Right lobe of liver (tissue), 6 donors: ENCODE results near the gene WTAP. TPM values are rescaled to one million over a fixed set of nuclear protein-coding genes. Genes with fewer than 3 reads are reported as not detected.
"Not testable (repeated sequence)": the region's sequence is repeated elsewhere in the genome, so short reads cannot be mapped to it uniquely, and the experiment has no call there.

ENCODE experiments used
- ATAC-seq, 4 donors: fragments of 200-7000 bp; cut with Tn5 transposase; one replicate each; pipeline ENCODE4 v1.9.1; 2020; ENCODE audit warnings: mild to moderate bottlenecking in 4 of 4, moderate library complexity in 4 of 4
- DNase-seq, 3 donors: peaks; one replicate each; pipeline ENCODE4 v3.0.0-alpha.2; 2020
- H3K27ac ChIP-seq, 3 donors: fragments of 200-600 bp; one replicate each; pipeline ENCODE4 v1.8.0; 2022
- H3K27me3 ChIP-seq, 2 donors: fragments of 200-600 bp; one replicate each; pipeline ENCODE4 v1.8.0; 2022
- H3K36me3 ChIP-seq, 4 donors: fragments of 200-600 bp; sonication (generic) in 1 of 4; one replicate each; pipeline versions ENCODE4 v1.5.1 to v1.8.0; 2017 to 2022; ENCODE audit warnings: control low read depth in 1 of 4
- H3K4me1 ChIP-seq, 4 donors: fragments of 200-600 bp; sonication (generic) in 1 of 4; one replicate each; pipeline versions ENCODE4 v1.5.1 to v1.8.0; 2017 to 2022; ENCODE audit warnings: control low read depth in 1 of 4
- H3K4me3 ChIP-seq, 3 donors: fragments of 200-600 bp; one replicate each; pipeline ENCODE4 v1.8.0; 2022
- H3K9me3 ChIP-seq, 4 donors: fragments of 200-600 bp; sonication (generic) in 1 of 4; one replicate each; pipeline versions ENCODE4 v1.5.1 to v1.8.0; 2017 to 2022; ENCODE audit warnings: control low read depth in 1 of 4
- POLR2A ChIP-seq: fragments of 450-650 bp; IDR thresholded peaks from one replicate; pipeline ENCODE4 v1.6.1; 2017; ENCODE audit warnings: antibody characterized with exemption, mild to moderate bottlenecking
- WGBS: methylation state at CpG from one replicate; pipeline ENCODE4 v1.1.6; 2018; ENCODE audit warnings: low coverage, low lambda C conversion rate; ENCODE audit not compliant: insufficient coverage; ENCODE audit errors: missing lambda C conversion rate; 5-methylcytosine and 5-hydroxymethylcytosine counted together
- intact Hi-C, 2 donors: fragments of 100-400 bp; cut with DNase I; formaldehyde crosslinking; loops; one replicate each; pipeline versions ENCODE4 v1.11.2 to v1.14.1; 2022
- total RNA-seq, 6 experiments: library from RNA; depleted of rRNA in 2 of 6; stranded (reverse); fragments of >200 nt in 2 of 6; fragmentation: NEBNext Ultra II Directional in 3 of 6; extraction: Animal tissue kit (Norgen Biotek cat#: 25700) in 3 of 6; gene quantifications; one replicate each; pipeline versions ENCODE4 v1.1.0 to v1.2.4, GENCODE V29; 2016 to 2023
- TF ChIP-seq, protein P1 (sequence below), 4 donors: fragments of 200-600 bp in 3 of 4; fragments of 450-650 bp in 1 of 4; IDR thresholded peaks; one replicate each; pipeline versions ENCODE4 v1.5.1 to v1.8.0; 2016 to 2022; ENCODE audit warnings: antibody characterized with exemption in 4 of 4, mild to moderate bottlenecking in 2 of 4
- donor health status: DM: no; HTN: yes; CAD: no.
- donor health status: DM: no; HTN: no; CAD: no.
- donor health status: DM: no; HTN: no; CAD: no.
- donor health status: DM: no; HTN: yes; CAD: no.
- donor health status: DM: no; HTN: yes; CAD: no.

WTAP gene
- total RNA-seq, 6 experiments from 2014 or later: 21.1 to 64.3 (median 37.6) TPM

GRCh38 chr6:159790149-159790955 is 63.0 kb downstream of the WTAP start, which contains the start of gene MRPL18:
TSS of gene MRPL18 (plus strand) at chr6:159790467. CDS start at chr6:159790588, 121 bp downstream.
- TF ChIP-seq POLR2A: peak; percentile 82
- TF ChIP-seq, protein P1, sequence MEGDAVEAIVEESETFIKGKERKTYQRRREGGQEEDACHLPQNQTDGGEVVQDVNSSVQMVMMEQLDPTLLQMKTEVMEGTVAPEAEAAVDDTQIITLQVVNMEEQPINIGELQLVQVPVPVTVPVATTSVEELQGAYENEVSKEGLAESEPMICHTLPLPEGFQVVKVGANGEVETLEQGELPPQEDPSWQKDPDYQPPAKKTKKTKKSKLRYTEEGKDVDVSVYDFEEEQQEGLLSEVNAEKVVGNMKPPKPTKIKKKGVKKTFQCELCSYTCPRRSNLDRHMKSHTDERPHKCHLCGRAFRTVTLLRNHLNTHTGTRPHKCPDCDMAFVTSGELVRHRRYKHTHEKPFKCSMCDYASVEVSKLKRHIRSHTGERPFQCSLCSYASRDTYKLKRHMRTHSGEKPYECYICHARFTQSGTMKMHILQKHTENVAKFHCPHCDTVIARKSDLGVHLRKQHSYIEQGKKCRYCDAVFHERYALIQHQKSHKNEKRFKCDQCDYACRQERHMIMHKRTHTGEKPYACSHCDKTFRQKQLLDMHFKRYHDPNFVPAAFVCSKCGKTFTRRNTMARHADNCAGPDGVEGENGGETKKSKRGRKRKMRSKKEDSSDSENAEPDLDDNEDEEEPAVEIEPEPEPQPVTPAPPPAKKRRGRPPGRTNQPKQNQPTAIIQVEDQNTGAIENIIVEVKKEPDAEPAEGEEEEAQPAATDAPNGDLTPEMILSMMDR (IDR thresholded peaks at IDR 0.05): no peak
- peaks cover 0 to 37% (median 12%) of the 10 kb centered on the region in 4 donors for H3K4me1 ChIP-seq
- DNase-seq (peak; percentile 96), ATAC-seq (peak; percentile 83 to 94 (median 87))
- H3K27me3 ChIP-seq: no peaks in the 10 kb centered on the region
- intact Hi-C loops: no loop called here
- 0% methylated on average over 27 of the region's 56 CpGs for WGBS
- H3K27ac ChIP-seq: peak within 1 kb of the TSS; percentile 98 to 100 (median 98)
- peak within 1 kb of the TSS; percentile 88 to 97 (median 95) for H3K4me3 ChIP-seq
- H3K9me3 ChIP-seq: no peaks in the 10 kb centered on the region
- H3K36me3 ChIP-seq: peaks cover 0 to 44% (median 19%) of the 10 kb centered on the region in 4 donors

DNA sequence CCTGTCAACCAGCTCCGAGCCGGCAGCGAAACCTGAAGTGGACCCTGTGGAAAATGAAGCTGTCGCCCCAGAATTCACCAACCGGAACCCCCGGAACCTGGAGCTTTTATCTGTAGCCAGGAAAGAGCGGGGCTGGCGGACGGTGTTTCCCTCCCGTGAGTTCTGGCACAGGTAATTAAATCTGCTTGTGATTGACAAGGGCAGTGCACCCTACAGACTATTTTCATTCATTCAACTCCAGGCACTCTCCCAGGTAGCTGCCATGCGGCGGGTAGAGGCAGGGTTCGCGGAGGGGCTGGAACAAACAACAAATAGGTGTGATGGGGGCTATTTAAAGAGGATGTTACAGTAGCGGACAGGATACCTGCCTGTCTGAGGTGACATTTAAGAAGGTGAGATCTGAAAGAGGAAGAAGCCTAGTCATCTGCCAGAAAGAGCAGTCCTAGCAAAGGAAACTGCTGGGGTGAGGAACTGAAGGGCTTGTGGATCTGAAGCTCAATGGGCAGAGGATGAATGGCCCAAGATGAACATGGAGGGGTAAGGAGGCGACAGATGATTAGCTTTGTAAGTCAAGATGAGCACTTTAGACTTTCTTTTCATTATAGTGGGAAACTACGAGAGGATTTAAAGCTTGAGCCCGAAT is 63.8 kb downstream of the WTAP start:
- H3K9me3 ChIP-seq: no peaks in the 10 kb centered on the region
- 15% methylated on average over 17 of the region's 18 CpGs for WGBS
- DNase-seq (peak in 2 of 3 donors; percentile 51 to 57), ATAC-seq (no peak)
- peaks cover 0 to 37% (median 14%) of the 10 kb centered on the region in 4 donors for H3K36me3 ChIP-seq
- peaks cover 0 to 37% (median 12%) of the 10 kb centered on the region in 4 donors for H3K4me1 ChIP-seq
- no peaks in the 10 kb centered on the region for H3K27me3 ChIP-seq
- intact Hi-C loops: no loop called here
- peak overlapping the region; percentile 96 to 100 (median 98) for H3K27ac ChIP-seq
- peak overlapping the region; percentile 88 to 97 (median 95) for H3K4me3 ChIP-seq
- TF ChIP-seq, protein P1 (IDR thresholded peaks at IDR 0.05): no peak
- TF ChIP-seq POLR2A: no peak

- H3K27me3 ChIP-seq, H3K27ac ChIP-seq, intact Hi-C loops, H3K9me3 ChIP-seq, DNase-seq, H3K4me3 ChIP-seq, ATAC-seq: not testable (repeated sequence)
- peaks cover 0 to 21% (median 6%) of the 10 kb centered on the region in 4 donors for H3K4me1 ChIP-seq
- 82% methylated on average over 8 of the region's 8 CpGs for WGBS
- H3K36me3 ChIP-seq: peaks cover 3 to 43% (median 24%) of the 10 kb centered on the region in 4 donors
These were observed 67.7 kb downstream of the WTAP start for GRCh38 chr6:159794976-159795375.

GRCh38 chr6:159797554-159797953 is 70.2 kb downstream of the WTAP start:
- H3K4me1 ChIP-seq: peaks cover 0 to 5% (median 0%) of the 10 kb centered on the region in 4 donors
- H3K27me3 ChIP-seq: no peaks in the 10 kb centered on the region
- 25% methylated on average over 1 of the region's 1 CpG for WGBS
- TF ChIP-seq POLR2A: no peak
- TF ChIP-seq, protein P1 (IDR thresholded peaks at IDR 0.05): no peak
- H3K9me3 ChIP-seq: no peaks in the 10 kb centered on the region
- ATAC-seq (no peak), DNase-seq (no peak)
- no peak overlapping the region for H3K27ac ChIP-seq
- intact Hi-C loops: no loop called here
- no peak overlapping the region for H3K4me3 ChIP-seq
- H3K36me3 ChIP-seq: peaks cover 3 to 40% (median 20%) of the 10 kb centered on the region in 4 donors
